RPMI8226 (cell line): Measurements from ENCODE around the gene FGFRL1.
A peak's percentile ranks its signal among the peaks of the same experiment; 100 is the strongest.

ENCODE experiments used
- DNase-seq: peaks from one replicate; pipeline ENCODE4 v3.0.0-alpha.2; 2015

Gene FGFRL1

GRCh38 chr4:1024882-1025545, 13.6 kb downstream of the FGFRL1 start:
- DNase-seq, result no peak

- DNase-seq, result peak; percentile 70
These were observed 14.7 kb downstream of the FGFRL1 start for GRCh38 chr4:1026115-1026514.

- no peak for DNase-seq
These were observed 15.9 kb downstream of the FGFRL1 start for GRCh38 chr4:1027219-1027914.

- DNase-seq, result no peak
These were observed 16.5 kb downstream of the FGFRL1 start for GRCh38 chr4:1027915-1028238.

GRCh38 chr4:1028574-1029220, 17.3 kb downstream of the FGFRL1 start:
- no peak for DNase-seq

GRCh38 chr4:1029529-1029928, 18.1 kb downstream of the FGFRL1 start:
- no peak for DNase-seq

DNA sequence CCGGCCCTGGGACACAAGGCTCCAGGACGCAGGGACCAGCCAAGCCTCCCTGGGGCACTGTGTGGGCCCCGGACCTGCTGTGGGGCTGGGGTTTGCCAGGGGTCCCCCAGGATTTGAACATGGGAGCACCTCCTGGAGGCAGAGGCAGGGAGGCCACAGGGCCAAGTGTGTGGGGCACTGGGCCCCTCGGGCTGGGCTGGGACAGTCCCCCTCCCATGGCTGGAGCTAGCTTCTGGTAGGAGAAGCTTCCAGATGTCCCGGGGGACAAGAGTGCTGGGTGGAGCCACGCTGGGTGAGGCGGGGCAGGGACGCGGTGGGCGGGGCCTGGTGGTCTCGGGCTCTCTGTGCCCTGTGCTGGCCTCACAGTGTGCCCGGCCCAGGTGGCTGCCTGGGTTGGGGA, 18.6 kb downstream of the FGFRL1 start:
- DNase-seq, result no peak

DNA sequence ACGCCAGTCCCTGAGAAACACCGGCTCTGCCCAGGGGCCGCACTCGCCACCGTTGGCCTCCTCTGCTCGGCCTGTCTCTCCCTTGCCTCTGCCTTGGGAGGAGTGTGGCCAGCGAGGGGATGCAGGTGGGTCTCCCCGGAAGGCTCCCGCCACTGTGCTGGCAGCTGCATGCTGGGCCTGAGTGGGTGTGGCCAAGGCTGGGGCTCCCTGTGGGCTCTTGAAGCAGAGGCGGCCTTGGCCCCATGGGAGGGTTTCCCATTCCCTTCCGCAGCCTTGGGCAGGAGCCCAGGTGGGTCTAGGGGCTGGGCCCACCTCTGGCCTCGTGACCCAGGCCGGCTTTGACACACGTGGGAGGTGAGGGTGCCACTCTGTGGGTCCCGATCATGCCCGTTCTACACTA, 19.1 kb downstream of the FGFRL1 start:
- no peak for DNase-seq

GRCh38 chr4:1031346-1031745, 19.9 kb downstream of the FGFRL1 start:
- no peak for DNase-seq

GRCh38 chr4:1031956-1032795, 20.8 kb downstream of the FGFRL1 start:
- DNase-seq, result peak; percentile 69

DNA sequence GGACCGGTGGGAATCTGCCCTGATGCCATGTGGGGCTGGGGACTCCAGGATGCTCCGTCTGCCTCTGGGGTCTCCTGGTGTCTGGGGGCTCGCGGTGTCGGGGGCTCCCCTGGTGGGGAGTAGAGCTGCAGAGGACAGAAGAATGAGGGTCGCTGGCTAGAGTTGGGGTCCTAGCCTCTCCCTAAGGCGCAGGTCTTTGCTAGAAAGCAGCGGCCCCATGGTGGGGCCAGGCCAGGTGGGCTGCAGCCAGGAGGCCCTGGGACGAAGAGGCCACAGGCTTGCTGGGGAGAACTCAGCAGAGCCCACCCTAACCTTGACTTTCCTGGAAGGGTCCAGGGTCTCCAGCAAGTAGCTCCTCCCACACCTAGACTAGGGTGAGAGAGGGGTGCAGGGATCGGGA, 21.4 kb downstream of the FGFRL1 start:
- DNase-seq, result no peak

GRCh38 chr4:1033840-1034551, 22.6 kb downstream of the FGFRL1 start:
- no peak for DNase-seq

DNA sequence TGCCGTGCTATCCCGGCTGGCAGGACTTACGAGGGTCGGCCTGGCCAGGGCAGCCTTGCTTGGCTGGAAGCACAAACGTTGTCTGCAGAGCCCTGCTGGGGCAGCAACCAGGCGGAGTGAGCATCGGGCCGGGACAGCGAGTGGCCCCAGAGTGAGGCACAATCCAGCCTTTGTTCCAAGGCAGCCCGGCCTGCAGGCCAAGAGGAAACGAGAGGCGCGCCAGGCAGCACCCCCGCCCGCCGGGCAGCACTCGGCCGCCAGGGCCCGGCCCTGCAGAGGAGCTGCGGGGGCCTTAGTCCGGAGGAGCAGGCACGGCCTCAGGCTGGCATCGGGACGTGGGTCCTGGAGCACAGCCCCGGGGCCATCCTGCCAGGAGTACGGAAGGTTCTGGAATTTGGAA, 24.1 kb downstream of the FGFRL1 start:
- DNase-seq, result no peak

DNA sequence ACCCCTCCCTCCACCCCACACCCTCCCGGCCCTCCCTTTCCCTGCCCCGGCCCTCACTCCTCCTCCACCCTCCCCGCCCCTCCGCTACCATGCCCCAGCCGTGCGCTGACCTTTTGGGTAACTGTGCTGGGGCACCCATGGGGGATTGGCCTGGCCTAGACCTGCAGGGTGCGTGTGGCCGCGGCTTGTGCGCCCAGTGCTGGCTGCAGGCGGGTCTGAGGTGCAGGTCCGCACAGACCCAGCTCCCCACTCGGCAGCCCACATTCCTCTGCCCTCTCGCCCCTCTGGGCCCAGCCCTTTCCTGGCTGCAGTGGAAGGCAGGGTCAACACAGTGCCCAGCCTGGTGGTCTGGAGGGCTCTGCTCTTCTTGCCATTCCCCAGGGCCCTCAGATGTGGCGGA, 24.7 kb downstream of the FGFRL1 start:
- no peak for DNase-seq

DNA sequence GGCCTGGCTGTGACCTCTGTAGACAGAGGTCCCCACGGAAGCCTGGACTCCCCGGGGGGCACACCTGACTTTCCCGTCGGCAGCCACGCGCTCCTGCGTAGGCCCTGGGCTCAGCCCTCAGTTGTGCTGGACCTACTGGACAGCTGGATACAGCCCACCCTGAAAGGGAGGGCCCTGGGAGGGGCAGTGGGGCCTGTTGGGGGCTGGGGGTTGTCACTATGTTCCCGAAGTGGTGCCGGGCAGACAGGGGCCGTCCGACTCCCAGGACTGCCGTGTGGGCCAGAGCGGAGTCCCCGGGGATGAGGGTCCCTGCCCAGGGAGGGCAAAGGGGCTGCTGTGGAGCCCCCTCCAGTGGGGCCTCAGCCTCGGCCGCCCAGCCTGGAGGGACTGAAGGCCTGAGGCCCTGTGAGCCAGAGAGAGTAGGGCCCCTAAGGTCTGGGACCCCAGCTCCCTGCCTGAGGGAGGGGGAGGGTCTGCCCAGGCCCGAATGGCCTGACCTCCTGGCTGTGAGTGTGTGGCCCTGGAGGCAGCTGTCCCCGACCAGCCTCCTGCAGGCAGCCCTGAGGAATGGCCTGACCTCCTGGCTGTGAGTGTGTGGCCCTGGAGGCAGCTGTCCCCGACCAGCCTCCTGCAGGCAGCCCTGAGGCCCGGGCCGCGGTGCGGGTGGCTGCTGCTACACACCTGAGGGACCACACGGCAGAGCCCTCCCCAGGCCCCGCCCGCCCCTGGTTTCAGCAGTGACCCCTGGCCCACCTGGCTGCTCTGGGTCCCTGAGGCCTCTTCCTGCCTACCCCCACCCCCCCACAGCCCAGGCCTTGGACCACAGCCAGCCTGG, 25.8 kb downstream of the FGFRL1 start:
- DNase-seq, result no peak

GRCh38 chr4:1038948-1039492, 27.6 kb downstream of the FGFRL1 start:
- no peak for DNase-seq

GRCh38 chr4:1039493-1040343, 28.3 kb downstream of the FGFRL1 start:
- DNase-seq, result no peak

DNA sequence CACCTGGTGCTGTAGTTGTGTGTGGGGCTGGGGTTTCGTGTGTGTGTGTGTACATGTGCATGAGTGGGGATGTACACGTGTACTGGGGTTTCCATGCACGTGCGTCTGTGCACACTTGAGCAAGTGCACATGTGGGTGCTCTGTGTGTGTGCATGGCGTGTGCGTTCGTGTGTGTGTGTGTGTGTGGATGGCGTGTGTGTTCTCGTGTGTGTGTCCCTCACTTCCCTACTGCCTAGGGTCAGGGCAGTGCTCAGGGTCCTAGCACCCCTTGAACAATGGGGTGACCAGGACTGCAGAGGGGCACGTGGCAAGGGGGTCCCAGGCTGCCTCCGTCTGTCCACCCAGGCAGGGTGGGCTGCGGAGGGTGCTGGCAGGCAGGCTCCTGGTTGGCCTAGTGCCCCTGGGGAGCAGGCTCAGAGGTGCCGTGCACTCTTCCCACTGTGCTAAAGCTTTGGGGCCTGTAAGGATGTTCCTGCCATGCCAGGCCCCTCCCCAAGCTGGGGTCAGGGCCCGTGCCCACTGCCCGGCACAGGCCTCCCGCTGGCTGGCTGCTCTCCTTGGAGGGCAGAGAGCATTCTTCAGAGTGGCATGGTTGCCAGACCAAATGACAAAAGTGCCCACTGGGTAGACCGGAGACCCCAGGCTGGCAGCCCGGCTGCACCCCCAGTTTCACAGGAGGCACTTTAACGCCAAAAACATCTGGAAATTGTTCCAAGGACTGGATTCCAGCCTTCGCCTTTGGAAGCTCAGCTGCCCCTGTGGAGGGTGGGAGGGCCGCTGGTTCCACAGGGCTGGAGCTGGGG, 29.1 kb downstream of the FGFRL1 start:
- no peak for DNase-seq

GRCh38 chr4:1041147-1041935, 29.9 kb downstream of the FGFRL1 start:
- DNase-seq, result no peak
